Transverse colon (tissue), 4 donors: ENCODE data around the gene BCAN. TPM values are rescaled to one million over a fixed set of nuclear protein-coding genes. Genes with fewer than 3 reads are reported as not detected.
A peak's percentile ranks its signal among the peaks of the same experiment; 100 is the strongest.

Source experiments
- DNase-seq: peaks from one replicate; pipeline ENCODE4 v3.0.0-alpha.2; 2019
- H3K27ac ChIP-seq, 4 donors: fragments of 200-600 bp; sonication (generic); 2 replicates each; pipeline ENCODE4 v1.5.1; 2016 to 2018; ENCODE audit warnings: inconsistent platforms in 4 of 4
- H3K27me3 ChIP-seq: fragments of 200-600 bp; sonication (generic); 2 replicates; pipeline ENCODE4 v1.5.1; 2017; ENCODE audit warnings: inconsistent platforms
- H3K36me3 ChIP-seq, 4 donors: fragments of 200-600 bp; sonication (generic); 2 replicates each; pipeline ENCODE4 v1.5.1; 2017 to 2019; ENCODE audit warnings: inconsistent platforms in 4 of 4
- H3K4me1 ChIP-seq, 4 donors: fragments of 200-600 bp; sonication (generic); 2 replicates each; pipeline ENCODE4 v1.5.1; 2017 to 2020; ENCODE audit warnings: inconsistent platforms in 4 of 4
- H3K4me3 ChIP-seq, 4 donors: fragments of 200-600 bp; sonication (generic); 1 replicate in 1 of 4; 2 replicates in 3 of 4; pipeline versions ENCODE4 v1.5.1 to v1.6.1; 2017 to 2019; ENCODE audit warnings: inconsistent platforms in 4 of 4
- H3K9me3 ChIP-seq, 2 donors: fragments of 200-600 bp; sonication (generic); 2 replicates each; pipeline ENCODE4 v1.5.1; 2017 to 2019; ENCODE audit warnings: inconsistent platforms in 2 of 2
- CTCF ChIP-seq, 5 experiments: fragments of 200-600 bp in 3 of 5; fragments of 450-650 bp in 2 of 5; sonication (generic) in 3 of 5; IDR thresholded peaks; 1 replicate in 2 of 5; 2 replicates in 3 of 5; pipeline ENCODE4 v1.5.1; 2016 to 2017; ENCODE audit warnings: antibody characterized with exemption in 5 of 5, inconsistent platforms in 3 of 5, mild to moderate bottlenecking in 2 of 5, moderate library complexity in 1 of 5
- EP300 ChIP-seq: sonication (generic); formaldehyde crosslinking; IDR thresholded peaks from one replicate; pipeline ENCODE4 v1.6.1; 2017; ENCODE audit warnings: antibody characterized with exemption, low read depth
- POLR2A ChIP-seq: fragments of 450-650 bp; IDR thresholded peaks from one replicate; pipeline ENCODE4 v1.6.1; 2016; ENCODE audit warnings: antibody characterized with exemption, mild to moderate bottlenecking, moderate library complexity
- POLR2AphosphoS5 ChIP-seq, 3 donors: sonication (generic); formaldehyde crosslinking; IDR thresholded peaks; one replicate each; pipeline ENCODE4 v1.6.1; 2016; ENCODE audit warnings: antibody characterized with exemption in 3 of 3
- WGBS, 2 donors: methylation state at CpG; one replicate each; pipeline ENCODE4 v1.1.5; 2018; ENCODE audit warnings: low coverage in 1 of 2; 5-methylcytosine and 5-hydroxymethylcytosine counted together
- in situ Hi-C, 4 donors: fragments of 200-750 bp; cut with MboI; loops; one replicate each; pipeline versions ENCODE4 v1.15.0 to v1.15.1; 2017; ENCODE audit warnings: low sequenced_read_pairs in 3 of 4, low pct_ligation_motif_present in 1 of 4, low pct_unique_long_range_greater_than_20kb in 1 of 4
- intact Hi-C: fragments of 100-400 bp; cut with DNase I; formaldehyde crosslinking; loops from one replicate; pipeline ENCODE4 v1.15.1; 2023; ENCODE audit warnings: low total_unique reads
- total RNA-seq, 4 donors: library from RNA; depleted of rRNA; stranded (reverse); fragments of >200 nt; gene quantifications; one replicate each; pipeline ENCODE4 v1.1.0, GENCODE V29; 2016

The BCAN gene
- total RNA-seq, 4 donors from 2014 or later = 0.55 to 0.95 TPM; not detected in 2

GRCh38 chr1:156689035-156689952 lies 47.4 kb downstream of the BCAN start:
- Histone ChIP-seq H3K27me3 (peaks cover 89% of the 10 kb centered on the region), H3K4me3 (no peak overlapping the region)
- intact Hi-C loops = loop anchor here (1.0 kb wide), 1 partner anchor 36 kb away; no protein-coding TSS in a partner anchor

GRCh38 chr1:156689953-156690674 lies 48.2 kb downstream of the BCAN start:
- Histone ChIP-seq H3K4me1 (peaks cover 4 to 31% (median 12%) of the 10 kb centered on the region in 4 donors), H3K27ac (no peak overlapping the region), H3K4me3 (no peak overlapping the region), H3K9me3 (no peaks in the 10 kb centered on the region), H3K36me3 (no peaks in the 10 kb centered on the region), H3K27me3 (peaks cover 80% of the 10 kb centered on the region)
- no peak for TF ChIP-seq EP300
- no peak for TF ChIP-seq POLR2AphosphoS5 (IDR thresholded peaks at IDR 0.05)
- no peak for TF ChIP-seq POLR2A
- no peak for TF ChIP-seq CTCF (IDR thresholded peaks at IDR 0.05)
- intact Hi-C loops = loop anchor here (1.0 to 10.0 kb wide), 2 partner anchors 35 to 165 kb away; partner anchors contain the start of gene INSRR
- 0 to 33% methylated on average over 1 to 10 of the region's 10 CpGs for WGBS, 2 donors
- no peak for DNase-seq
- in situ Hi-C loops = loop anchor here in 3 of 4 donors (5.0 to 25.0 kb wide), 2 partner anchors 32 to 172 kb away; partner anchors contain the start of genes INSRR (in 2 of the 3) and NTRK1 (in 2 of the 3)

More at GRCh38 chr1:156689035-156689952, 47.4 kb downstream of the BCAN start:
- WGBS, 2 donors = 0 to 2% methylated on average over 8 to 16 of the region's 23 CpGs
- H3K27ac ChIP-seq = no peak overlapping the region
- H3K4me1 ChIP-seq = peaks cover 4 to 28% (median 12%) of the 10 kb centered on the region in 4 donors
- H3K9me3 ChIP-seq = no peaks in the 10 kb centered on the region
- no peaks in the 10 kb centered on the region for H3K36me3 ChIP-seq
- TF ChIP-seq POLR2A = no peak
- TF ChIP-seq CTCF (IDR thresholded peaks at IDR 0.05) = peak; percentile 86 to 92 (median 91)
- in situ Hi-C loops = loop anchor here in 3 of 4 donors (5.0 to 25.0 kb wide), 2 partner anchors 33 to 173 kb away; partner anchors contain the start of genes INSRR (in 2 of the 3) and NTRK1 (in 2 of the 3)
- peak; percentile 80 for DNase-seq

- peaks cover 4 to 31% (median 12%) of the 10 kb centered on the region in 4 donors for H3K4me1 ChIP-seq
- no peak for DNase-seq
- intact Hi-C loops (loop anchor here (10.0 kb wide), 1 partner anchor 164 kb away; the partner anchor contains the start of gene INSRR), in situ Hi-C loops (loop anchor here in 2 of 4 donors (25.0 kb wide), 1 partner anchor 172 kb away; the partner anchor contains the start of genes INSRR (in 2 of the 2) and NTRK1 (in 2 of the 2))
- no peaks in the 10 kb centered on the region for H3K9me3 ChIP-seq
- no peak overlapping the region for H3K4me3 ChIP-seq
- no peak overlapping the region for H3K27ac ChIP-seq
- WGBS, 2 donors = 65% methylated on average over 8 of the region's 8 CpGs; no CpG with 5 or more reads in 1 of the 2 donors
- peaks cover 75% of the 10 kb centered on the region for H3K27me3 ChIP-seq
- H3K36me3 ChIP-seq = no peaks in the 10 kb centered on the region
- TF ChIP-seq EP300 (no peak), CTCF (IDR thresholded peaks at IDR 0.05) (no peak), POLR2A (no peak), POLR2AphosphoS5 (IDR thresholded peaks at IDR 0.05) (no peak)
These were observed 48.7 kb downstream of the BCAN start for GRCh38 chr1:156690675-156691036.
